ENCODE results near the gene SLC5A10. TPM values are rescaled to one million over a fixed set of nuclear protein-coding genes. Genes with fewer than 3 reads are reported as not detected.

SLC5A10 gene
- total RNA-seq, 1 experiment from 2014 or later, result not detected

GRCh38 chr17:18917506-18918032 lies 34.4 kb upstream of the SLC5A10 start:
- Histone ChIP-seq H3K4me1 (ENCODE audit: control insufficient read depth, insufficient read depth, low read length) (no peaks in the 10 kb centered on the region), H3K9me3 (ENCODE audit: control insufficient read depth, insufficient read depth, low read depth, low read length) (no peaks in the 10 kb centered on the region), H3K36me3 (ENCODE audit: control insufficient read depth, insufficient read depth, low read length) (no peaks in the 10 kb centered on the region), H3K27me3 (ENCODE audit: control insufficient read depth, insufficient read depth, low read length) (no peaks in the 10 kb centered on the region), H3K4me3 (ENCODE audit: low read depth in 2 of 2, low read length in 2 of 2) (no peak overlapping the region), H3K27ac (ENCODE audit: low read length) (no peak overlapping the region)
- DNase-seq (ENCODE audit: low read depth, low spot score) (no peak), ATAC-seq (no peak)
- POLR2A ChIA-PET, result interaction anchor here (0.6 kb wide), 1 partner anchor 72 kb away, joined by 9 read pairs; no protein-coding TSS in a partner anchor
- in situ Hi-C loops (cut with HindIII; ENCODE audit: low pct_unique_long_range_greater_than_20kb, low sequenced_read_pairs), result no loop called here
- no peak for TF ChIP-seq CTCF (IDR thresholded peaks at IDR 0.05)
- TF ChIP-seq POLR2AphosphoS5 (IDR thresholded peaks at IDR 0.05; ENCODE audit: low read depth, low read length), result no peak
- no peak for TF ChIP-seq SIN3A (IDR thresholded peaks at IDR 0.05; ENCODE audit: borderline replicate concordance, insufficient read depth, low read depth, low read length)
- no peak for TF ChIP-seq REST (IDR thresholded peaks at IDR 0.05; ENCODE audit: insufficient read depth in 1 of 2, low read depth in 2 of 2, low read length in 1 of 2)
- TF ChIP-seq TCF7L2 (IDR thresholded peaks at IDR 0.05; ENCODE audit: low read depth, low read length), result no peak
- CTCF ChIA-PET, result no interaction called here
- BruUV-seq (replicated peaks), result no TSS peak
- intact Hi-C loops (cut with micrococcal nuclease; ENCODE audit: unreplicated experiment), result no loop called here

- CTCF ChIA-PET, result no interaction called here
- DNase-seq (ENCODE audit: low read depth, low spot score) (no peak), ATAC-seq (0 out of 2 replicates have a peak, but pooled peaks have one; percentile 42)
- intact Hi-C loops (cut with micrococcal nuclease; ENCODE audit: unreplicated experiment) (no loop called here), in situ Hi-C loops (cut with HindIII; ENCODE audit: low pct_unique_long_range_greater_than_20kb, low sequenced_read_pairs) (no loop called here)
- Histone ChIP-seq H3K4me3 (ENCODE audit: low read depth in 2 of 2, low read length in 2 of 2) (no peak overlapping the region), H3K27ac (ENCODE audit: low read length) (no peak overlapping the region), H3K4me1 (ENCODE audit: control insufficient read depth, insufficient read depth, low read length) (no peaks in the 10 kb centered on the region), H3K9me3 (ENCODE audit: control insufficient read depth, insufficient read depth, low read depth, low read length) (no peaks in the 10 kb centered on the region), H3K27me3 (ENCODE audit: control insufficient read depth, insufficient read depth, low read length) (no peaks in the 10 kb centered on the region), H3K36me3 (ENCODE audit: control insufficient read depth, insufficient read depth, low read length) (no peaks in the 10 kb centered on the region)
- POLR2A ChIA-PET, result no interaction called here
- no TSS peak for BruUV-seq (replicated peaks)
- no peak for TF ChIP-seq CTCF (IDR thresholded peaks at IDR 0.05)
- TF ChIP-seq REST (IDR thresholded peaks at IDR 0.05; ENCODE audit: insufficient read depth in 1 of 2, low read depth in 2 of 2, low read length in 1 of 2), result no peak
- TF ChIP-seq POLR2AphosphoS5 (IDR thresholded peaks at IDR 0.05; ENCODE audit: low read depth, low read length), result no peak
- no peak for TF ChIP-seq TCF7L2 (IDR thresholded peaks at IDR 0.05; ENCODE audit: low read depth, low read length)
- no peak for TF ChIP-seq SIN3A (IDR thresholded peaks at IDR 0.05; ENCODE audit: borderline replicate concordance, insufficient read depth, low read depth, low read length)
Observed at GRCh38 chr17:18919963-18920362, 32.0 kb upstream of the SLC5A10 start.

Measured in Panc1 (cell line).